Fibroblast of lung (primary cell): ENCODE results near the gene LZTS2. TPM values are rescaled to one million over a fixed set of nuclear protein-coding genes. Genes with fewer than 3 reads are reported as not detected.

Experiments
- DNase-seq, 2 donors: peaks; one replicate each; pipeline versions ENCODE4 v3.0.0 to v3.0.0-alpha.2; 2010; ENCODE audit warnings: low read depth in 2 of 2
- H2AFZ ChIP-seq: 2 replicates; pipeline ENCODE4 v1.5.1; 2012; ENCODE audit warnings: low read length, control low read depth, inconsistent platforms
- H3K27ac ChIP-seq: 2 replicates; pipeline ENCODE4 v1.5.1; 2011; ENCODE audit warnings: low read length, control low read depth; ENCODE audit not compliant: insufficient read depth
- H3K27me3 ChIP-seq: 2 replicates; pipeline ENCODE4 v1.5.1; 2011; ENCODE audit warnings: mild to moderate bottlenecking, low read length; ENCODE audit not compliant: control insufficient read depth, insufficient read depth
- H3K36me3 ChIP-seq: 2 replicates; pipeline ENCODE4 v1.5.1; 2011; ENCODE audit warnings: low read length; ENCODE audit not compliant: control insufficient read depth, insufficient read depth
- H3K4me1 ChIP-seq: 2 replicates; pipeline ENCODE4 v1.5.1; 2011; ENCODE audit warnings: low read length; ENCODE audit not compliant: control insufficient read depth, insufficient read depth; ENCODE audit errors: extremely low read depth
- H3K4me2 ChIP-seq: 2 replicates; pipeline ENCODE4 v1.5.1; 2011; ENCODE audit warnings: low read length, control low read depth; ENCODE audit not compliant: insufficient read depth; ENCODE audit errors: extremely low read depth
- H3K4me3 ChIP-seq, 4 experiments: fragments of 200-600 bp in 1 of 4; sonication (generic) in 1 of 4; replicated peaks in 1 of 4; 2 replicates each; pipeline ENCODE4 v1.5.1; 2011 to 2016; ENCODE audit warnings: low read length in 4 of 4, low read depth in 3 of 4, mild to moderate bottlenecking in 3 of 4, control low read depth in 2 of 4, inconsistent platforms in 1 of 4, mixed read lengths in 1 of 4; ENCODE audit not compliant: insufficient read depth in 1 of 4; ENCODE audit errors: control extremely low read depth in 1 of 4
- H3K79me2 ChIP-seq: 2 replicates; pipeline ENCODE4 v1.5.1; 2012; ENCODE audit warnings: mild to moderate bottlenecking, low read length, inconsistent platforms; ENCODE audit not compliant: control insufficient read depth, insufficient read depth
- H3K9ac ChIP-seq: 2 replicates; pipeline ENCODE4 v1.5.1; 2011; ENCODE audit warnings: mild to moderate bottlenecking, low read length, control low read depth; ENCODE audit not compliant: insufficient read depth
- H3K9me3 ChIP-seq: 2 replicates; pipeline ENCODE4 v1.5.1; 2012; ENCODE audit warnings: low read depth, low read length; ENCODE audit not compliant: control insufficient read depth, insufficient read depth
- H4K20me1 ChIP-seq: 2 replicates; pipeline ENCODE4 v1.5.1; 2011; ENCODE audit warnings: low read length; ENCODE audit not compliant: control insufficient read depth, insufficient read depth; ENCODE audit errors: extremely low read depth
- CTCF ChIP-seq, 2 donors: IDR thresholded peaks in 1 of 2; conservative IDR thresholded peaks in 1 of 2; 1 replicate in 1 of 2; 2 replicates in 1 of 2; pipeline ENCODE4 v1.5.1; 2011 to 2012; ENCODE audit warnings: low read length in 2 of 2, control low read depth in 1 of 2, inconsistent platforms in 1 of 2, low read depth in 1 of 2, mild to moderate bottlenecking in 1 of 2
- EZH2 ChIP-seq: IDR thresholded peaks from 2 replicates; pipeline ENCODE4 v1.5.1; 2012; ENCODE audit warnings: low read length, control low read depth, mild to moderate bottlenecking; ENCODE audit errors: missing control alignments
- polyA plus RNA-seq, 2 donors: library from polyadenylated mRNA; depleted of rRNA in 1 of 2; stranded (reverse) in 1 of 2; unstranded in 1 of 2; fragments of >200 nt; gene quantifications; 2 replicates each; pipeline ENCODE4 v1.2.1, GENCODE V29; 2011 to 2012; ENCODE audit warnings: missing spikeins in 1 of 2
- total RNA-seq: library from RNA; depleted of rRNA; stranded (reverse); fragments of >200 nt; gene quantifications from 2 replicates; pipeline ENCODE4 v1.2.1, GENCODE V29; 2014

The LZTS2 gene
- total and polyA plus RNA-seq, 2 donors (not counting 1 experiment from before 2014, with no cell fraction given): 34.7 to 120 TPM

DNA sequence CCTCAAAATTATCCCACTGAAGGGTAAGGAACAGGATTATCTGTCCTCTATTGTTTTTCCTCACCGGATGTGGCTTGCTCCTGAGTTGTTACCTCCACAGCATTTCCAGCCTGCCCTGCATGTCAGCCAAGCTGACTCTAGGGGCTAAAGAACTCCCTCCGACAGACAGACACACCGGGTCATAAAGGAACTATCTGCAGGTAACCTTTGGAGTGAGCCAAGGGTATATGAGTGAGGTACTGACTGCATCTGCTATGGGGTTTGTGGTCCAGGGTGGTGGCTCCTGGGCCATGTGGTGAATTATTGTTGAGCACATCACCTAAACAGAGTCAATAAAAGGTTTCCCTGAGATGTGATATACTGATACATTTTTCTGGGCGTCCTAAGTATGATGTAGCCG is 55.3 kb downstream of the LZTS2 start:
- DNase-seq: no peak
- H2AFZ ChIP-seq: no peak overlapping the region
- H3K9me3 ChIP-seq: no peaks in the 10 kb centered on the region
- TF ChIP-seq EZH2: no peak
- H4K20me1 ChIP-seq: no peaks in the 10 kb centered on the region
- H3K4me2 ChIP-seq: no peak overlapping the region
- H3K27me3 ChIP-seq: peaks cover 1% of the 10 kb centered on the region
- H3K9ac ChIP-seq: no peak overlapping the region
- no peak overlapping the region for H3K4me3 ChIP-seq
- H3K79me2 ChIP-seq: peaks cover 7% of the 10 kb centered on the region
- no peak overlapping the region for H3K27ac ChIP-seq
- peaks cover 24% of the 10 kb centered on the region for H3K4me1 ChIP-seq
- peaks cover 2% of the 10 kb centered on the region for H3K36me3 ChIP-seq

DNA sequence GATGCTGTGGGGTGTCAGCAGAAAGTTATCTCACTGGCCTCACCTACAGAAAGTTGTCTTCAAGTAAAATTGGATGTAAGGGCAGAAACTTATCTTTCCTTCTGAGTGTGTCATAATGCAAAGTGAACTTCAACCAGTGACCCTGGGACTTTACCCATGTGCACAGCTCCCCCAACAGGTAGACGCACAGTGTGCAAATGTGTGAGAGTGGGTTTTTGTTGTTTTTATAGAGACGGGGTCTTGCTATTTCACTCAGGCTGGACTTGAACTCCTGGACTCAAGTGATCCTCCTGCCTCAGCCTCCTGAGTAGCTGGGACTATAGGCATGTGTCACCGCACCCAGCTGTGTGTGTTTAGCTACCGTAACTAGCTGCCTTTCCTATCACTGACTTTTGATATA is 55.8 kb downstream of the LZTS2 start:
- no peak overlapping the region for H3K27ac ChIP-seq
- TF ChIP-seq CTCF (conservative IDR thresholded peaks at IDR 0.05 in 1 of 2, IDR thresholded peaks at IDR 0.05 in 1 of 2; ENCODE audit: low read depth in 1 of 2, low read length in 2 of 2): peak in 1 of 2 donors; percentile 17
- TF ChIP-seq EZH2: no peak
- H3K79me2 ChIP-seq: peaks cover 7% of the 10 kb centered on the region
- H3K4me2 ChIP-seq: no peak overlapping the region
- H3K27me3 ChIP-seq: no peaks in the 10 kb centered on the region
- no peak for DNase-seq
- no peaks in the 10 kb centered on the region for H3K9me3 ChIP-seq
- no peak overlapping the region for H3K9ac ChIP-seq
- peaks cover 2% of the 10 kb centered on the region for H3K36me3 ChIP-seq
- H2AFZ ChIP-seq: no peak overlapping the region
- H3K4me3 ChIP-seq: no peak overlapping the region
- peaks cover 22% of the 10 kb centered on the region for H3K4me1 ChIP-seq
- H4K20me1 ChIP-seq: no peaks in the 10 kb centered on the region

GRCh38 chr10:101056365-101057151 is 57.0 kb downstream of the LZTS2 start:
- Histone ChIP-seq H3K4me2 (no peak overlapping the region), H3K79me2 (peaks cover 7% of the 10 kb centered on the region), H3K4me3 (no peak overlapping the region), H3K9me3 (no peaks in the 10 kb centered on the region), H2AFZ (no peak overlapping the region), H3K9ac (no peak overlapping the region), H3K27ac (no peak overlapping the region), H3K4me1 (peaks cover 23% of the 10 kb centered on the region), H4K20me1 (no peaks in the 10 kb centered on the region), H3K27me3 (no peaks in the 10 kb centered on the region), H3K36me3 (peaks cover 2% of the 10 kb centered on the region)
- no peak for DNase-seq
- TF ChIP-seq CTCF (conservative IDR thresholded peaks at IDR 0.05 in 1 of 2, IDR thresholded peaks at IDR 0.05 in 1 of 2; ENCODE audit: low read depth in 1 of 2, low read length in 2 of 2) (no peak), EZH2 (no peak)

Other genes starting within 250 kb of the LZTS2 start
- 32.5 and 34.9 TPM in 2 replicates for gene SLF2, start 86.8 kb upstream of the LZTS2 start, total RNA-seq
- gene SLF2, start 86.8 kb upstream of the LZTS2 start, polyA plus RNA-seq: 11.1 and 16.6 TPM in 2 replicates
- 0.51 and 1.8 TPM in 2 replicates for gene SEMA4G, start 30.3 kb upstream of the LZTS2 start, total RNA-seq
- gene SEMA4G, start 30.3 kb upstream of the LZTS2 start, polyA plus RNA-seq: 3.2 and 3.5 TPM in 2 replicates
- gene MRPL43, start 12.3 kb upstream of the LZTS2 start, total RNA-seq: 54.4 and 61.4 TPM in 2 replicates
- gene MRPL43, start 12.3 kb upstream of the LZTS2 start, polyA plus RNA-seq: 62.1 and 87.5 TPM in 2 replicates
- gene TWNK, start 12.3 kb upstream of the LZTS2 start, total RNA-seq: 6.1 and 8.0 TPM in 2 replicates
- 3.8 and 6.7 TPM in 2 replicates for gene TWNK, start 12.3 kb upstream of the LZTS2 start, polyA plus RNA-seq
- 1.3 TPM in 2 replicates for gene PDZD7, start 31.3 kb downstream of the LZTS2 start, total RNA-seq
- gene PDZD7, start 31.3 kb downstream of the LZTS2 start, polyA plus RNA-seq: 0.42 and 0.50 TPM in 2 replicates
- gene SFXN3, start 31.4 kb downstream of the LZTS2 start, total RNA-seq: 39.3 and 55.0 TPM in 2 replicates
- gene SFXN3, start 31.4 kb downstream of the LZTS2 start, polyA plus RNA-seq: 79.3 and 90.9 TPM in 2 replicates
- gene KAZALD1, start 62.2 kb downstream of the LZTS2 start, total RNA-seq: 14.4 and 19.8 TPM in 2 replicates
- 4.6 and 15.3 TPM in 2 replicates for gene KAZALD1, start 62.2 kb downstream of the LZTS2 start, polyA plus RNA-seq
- gene TLX1, start 131.5 kb downstream of the LZTS2 start, total RNA-seq: not detected in 2 replicates
- gene TLX1, start 131.5 kb downstream of the LZTS2 start, polyA plus RNA-seq: not detected in 2 replicates
- gene LBX1, start 229.7 kb downstream of the LZTS2 start, total RNA-seq: under 0.01 TPM in 2 replicates
- 0.01 TPM in 1 of 2 replicates, not detected in the other for gene LBX1, start 229.7 kb downstream of the LZTS2 start, polyA plus RNA-seq